Measurements from ENCODE around the gene PTTG1IP.

Gene PTTG1IP

DNA sequence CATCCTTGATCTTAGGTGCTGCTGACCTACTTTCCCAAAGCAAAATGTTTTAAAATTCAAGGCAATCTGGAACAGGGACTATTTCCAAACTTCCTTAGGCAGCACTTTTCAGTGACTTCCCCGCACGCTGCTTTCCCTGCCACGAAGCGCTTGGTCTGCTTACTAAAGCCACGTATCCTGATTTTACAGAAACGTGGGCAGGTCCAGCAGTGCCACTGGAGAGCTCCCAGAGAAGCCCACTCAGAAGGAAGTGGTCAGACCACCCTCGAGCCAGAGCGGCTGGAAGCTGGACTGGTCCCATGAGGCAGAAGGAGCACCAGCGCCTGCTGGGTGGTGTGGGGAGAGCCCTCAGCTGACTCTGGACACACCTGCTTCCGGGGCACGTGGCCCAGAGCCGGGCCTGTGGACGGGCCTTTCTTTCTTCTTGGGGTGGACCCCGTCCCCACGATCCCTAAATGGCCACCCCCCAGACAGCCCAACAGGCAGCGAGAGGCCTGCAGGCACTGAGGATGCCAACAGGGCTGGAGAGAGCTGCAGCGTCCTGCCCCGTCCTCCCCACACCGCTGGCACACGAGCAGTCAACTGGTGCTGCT, 23.2 kb downstream of the PTTG1IP start:
- Histone ChIP-seq H3K9me3 (ENCODE audit: low read depth, low read length) (no peaks in the 10 kb centered on the region), H3K27ac (no peak overlapping the region), H3K4me3 (no peak overlapping the region), H3K36me3 (ENCODE audit: insufficient read depth, low read length) (peaks cover 46% of the 10 kb centered on the region), H3K9ac (ENCODE audit: insufficient read length) (no peak overlapping the region)
- DNase-seq (ENCODE audit: low read depth, low spot score), result no peak
- no peak for TF ChIP-seq FOXP2 (optimal IDR thresholded peaks at IDR 0.05; ENCODE audit: control extremely low read depth, extremely low read length, insufficient read depth)
- no peak for TF ChIP-seq EZH2 (IDR thresholded peaks at IDR 0.05)
- TF ChIP-seq POLR2AphosphoS5 (IDR thresholded peaks at IDR 0.05; ENCODE audit: borderline replicate concordance, low read depth, low read length), result no peak

DNA sequence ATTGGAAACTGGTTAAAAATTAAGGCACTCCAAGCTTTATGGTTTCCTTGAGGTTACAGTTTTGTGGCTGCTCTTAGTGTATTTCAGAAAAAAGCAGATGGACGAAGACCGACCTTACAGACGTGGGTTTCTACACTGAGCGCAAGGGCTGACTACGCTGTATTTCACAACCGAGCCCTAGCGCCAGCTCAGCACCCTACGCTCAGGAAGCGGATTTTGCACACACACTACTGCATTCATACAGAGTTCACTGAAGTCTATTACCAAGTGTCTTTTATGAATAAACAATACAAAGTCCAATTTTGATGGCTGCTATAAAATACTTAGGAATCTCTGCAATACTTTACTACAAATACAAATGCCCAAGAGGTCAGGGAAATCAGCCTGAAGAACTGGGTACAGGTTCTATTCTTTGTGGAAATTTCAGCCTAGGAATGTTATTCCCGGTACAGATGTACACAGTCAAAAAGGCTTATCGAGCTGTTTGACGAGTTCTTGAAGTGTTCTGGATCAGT, 23.8 kb downstream of the PTTG1IP start:
- Histone ChIP-seq H3K9me3 (ENCODE audit: low read depth, low read length) (no peaks in the 10 kb centered on the region), H3K4me3 (no peak overlapping the region), H3K36me3 (ENCODE audit: insufficient read depth, low read length) (peaks cover 40% of the 10 kb centered on the region), H3K9ac (ENCODE audit: insufficient read length) (no peak overlapping the region), H3K27ac (no peak overlapping the region)
- no peak for TF ChIP-seq FOXP2 (optimal IDR thresholded peaks at IDR 0.05; ENCODE audit: control extremely low read depth, extremely low read length, insufficient read depth)
- DNase-seq (ENCODE audit: low read depth, low spot score), result no peak

DNA sequence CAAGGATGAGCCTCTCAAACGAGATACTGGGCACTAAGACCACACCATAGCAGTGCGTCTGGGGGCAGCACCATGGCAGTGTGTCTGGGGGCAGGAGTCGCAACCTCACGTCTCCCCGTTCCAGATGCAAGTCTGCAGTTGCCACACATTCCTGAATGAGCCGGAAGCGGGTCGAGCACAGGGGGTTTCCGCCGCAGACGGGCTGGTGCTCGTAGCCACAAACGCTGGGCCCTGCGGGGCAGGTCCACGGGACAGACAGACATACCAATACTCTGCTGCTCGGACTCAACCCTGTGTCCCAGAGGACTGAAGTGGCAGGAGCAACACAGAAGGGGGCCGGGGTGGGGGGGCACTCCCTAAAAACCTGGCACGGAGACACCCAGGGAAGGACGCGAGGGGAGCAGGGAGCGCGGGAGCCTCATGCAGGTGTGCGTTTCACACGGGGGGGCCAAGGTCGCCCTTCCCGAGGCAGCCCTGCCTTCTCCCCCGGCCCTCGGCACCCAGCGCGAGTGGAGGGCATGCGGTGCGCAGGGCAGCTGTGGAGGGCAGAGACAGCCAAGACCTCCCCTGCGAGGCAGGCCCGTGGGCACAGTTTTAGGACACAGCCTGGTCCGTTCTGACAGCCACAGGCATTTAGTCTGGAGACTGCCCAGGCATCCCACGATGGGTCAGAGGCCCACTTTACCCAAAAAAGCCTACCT, 24.5 kb downstream of the PTTG1IP start:
- no peak overlapping the region for H3K27ac ChIP-seq
- H3K36me3 ChIP-seq (ENCODE audit: insufficient read depth, low read length), result peaks cover 33% of the 10 kb centered on the region
- H3K4me3 ChIP-seq, result no peak overlapping the region
- no peak overlapping the region for H3K9ac ChIP-seq (ENCODE audit: insufficient read length)
- TF ChIP-seq EZH2 (IDR thresholded peaks at IDR 0.05) (no peak), POLR2AphosphoS5 (IDR thresholded peaks at IDR 0.05; ENCODE audit: borderline replicate concordance, low read depth, low read length) (no peak), FOXP2 (optimal IDR thresholded peaks at IDR 0.05; ENCODE audit: control extremely low read depth, extremely low read length, insufficient read depth) (no peak)
- H3K9me3 ChIP-seq (ENCODE audit: low read depth, low read length), result no peaks in the 10 kb centered on the region
- DNase-seq (ENCODE audit: low read depth, low spot score), result no peak

DNA sequence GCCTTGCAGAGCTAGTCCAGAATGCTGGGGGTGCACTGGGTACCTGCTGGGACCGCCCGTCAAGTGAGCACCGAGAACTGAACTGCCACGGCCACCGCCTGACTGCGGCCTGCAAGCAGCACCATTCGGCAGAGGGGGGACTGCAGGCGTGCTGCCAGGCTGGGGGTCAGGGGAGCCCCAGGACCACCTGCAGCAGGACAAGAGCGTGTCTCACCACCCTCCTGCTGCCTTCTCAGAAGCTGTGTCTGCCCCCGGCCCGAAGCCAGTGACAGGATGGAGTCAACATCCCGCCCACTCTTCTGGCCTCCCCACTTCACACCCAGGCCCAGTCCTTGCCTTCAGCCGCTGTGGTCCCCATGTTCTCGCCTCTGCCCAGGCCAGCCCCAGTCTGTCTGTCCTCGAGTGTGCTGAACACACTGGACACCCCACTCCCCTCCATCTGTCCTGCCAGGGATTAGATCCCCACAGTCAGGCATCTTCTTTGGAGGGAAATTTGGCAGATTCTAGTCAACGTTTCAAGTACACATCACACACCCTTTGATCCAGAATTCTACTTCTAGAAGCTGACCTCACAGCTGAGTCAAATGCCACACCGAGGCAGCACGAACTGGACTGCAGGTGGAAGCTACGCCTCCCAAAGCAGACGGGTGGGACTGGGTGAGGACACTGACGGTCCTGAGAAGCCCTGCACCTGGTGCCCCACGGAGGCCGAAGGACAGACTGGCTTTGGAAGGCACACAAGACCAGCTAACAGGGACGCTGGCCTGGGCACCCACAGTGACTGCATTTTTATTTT, 26.0 kb downstream of the PTTG1IP start:
- Histone ChIP-seq H3K4me3 (no peak overlapping the region), H3K9me3 (ENCODE audit: low read depth, low read length) (no peaks in the 10 kb centered on the region), H3K9ac (ENCODE audit: insufficient read length) (no peak overlapping the region), H3K27ac (no peak overlapping the region), H3K36me3 (ENCODE audit: insufficient read depth, low read length) (peaks cover 27% of the 10 kb centered on the region)
- TF ChIP-seq POLR2AphosphoS5 (IDR thresholded peaks at IDR 0.05; ENCODE audit: borderline replicate concordance, low read depth, low read length) (no peak), EZH2 (IDR thresholded peaks at IDR 0.05) (no peak), FOXP2 (optimal IDR thresholded peaks at IDR 0.05; ENCODE audit: control extremely low read depth, extremely low read length, insufficient read depth) (no peak)
- DNase-seq (ENCODE audit: low read depth, low spot score), result no peak

DNA sequence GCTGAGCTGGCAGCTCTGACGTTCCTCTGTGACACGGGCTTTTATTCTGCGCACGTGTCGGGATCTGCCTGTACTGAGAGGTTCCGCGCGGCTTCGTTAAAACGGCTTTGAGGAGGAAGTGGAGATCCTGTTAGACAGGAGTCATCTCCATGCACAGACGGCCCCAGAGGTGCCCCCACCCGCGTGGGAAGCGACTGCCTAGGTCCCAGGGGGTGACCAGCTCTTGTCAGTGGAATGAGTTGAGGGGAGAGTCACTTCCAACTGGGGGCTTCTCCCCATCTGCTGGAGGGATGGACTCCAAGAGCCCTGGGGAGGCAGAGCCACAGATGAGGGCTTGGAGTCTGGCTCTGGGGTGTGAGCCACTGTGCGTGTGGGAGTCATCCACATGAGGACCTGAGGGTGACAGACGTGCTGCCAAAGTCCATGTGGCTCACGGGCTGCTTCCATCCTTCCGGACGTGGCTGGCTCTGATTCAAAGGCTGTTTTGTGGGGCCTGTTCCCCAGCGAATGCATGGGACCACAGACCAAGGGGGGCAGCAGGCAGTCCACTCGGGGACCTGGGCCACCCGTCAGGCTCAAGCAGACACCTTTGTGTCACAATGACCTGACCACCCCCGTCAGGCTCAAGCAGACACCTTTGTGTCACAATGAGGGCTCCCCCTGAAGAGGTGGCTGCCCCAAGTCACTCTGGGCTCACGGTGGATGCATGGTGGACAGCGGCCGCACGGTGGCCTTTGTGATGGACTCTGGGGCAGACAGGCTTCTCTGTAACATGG, 26.8 kb downstream of the PTTG1IP start:
- TF ChIP-seq EZH2 (IDR thresholded peaks at IDR 0.05), result no peak
- TF ChIP-seq POLR2AphosphoS5 (IDR thresholded peaks at IDR 0.05; ENCODE audit: borderline replicate concordance, low read depth, low read length), result no peak; the same call in 1 of the 2 replicates
- no peak for TF ChIP-seq FOXP2 (optimal IDR thresholded peaks at IDR 0.05; ENCODE audit: control extremely low read depth, extremely low read length, insufficient read depth)
- Histone ChIP-seq H3K36me3 (ENCODE audit: insufficient read depth, low read length) (peaks cover 26% of the 10 kb centered on the region), H3K9me3 (ENCODE audit: low read depth, low read length) (no peaks in the 10 kb centered on the region), H3K9ac (ENCODE audit: insufficient read length) (no peak overlapping the region), H3K27ac (peak overlapping the region; percentile 60), H3K4me3 (no peak overlapping the region)
- no peak for DNase-seq (ENCODE audit: low read depth, low spot score)

DNA sequence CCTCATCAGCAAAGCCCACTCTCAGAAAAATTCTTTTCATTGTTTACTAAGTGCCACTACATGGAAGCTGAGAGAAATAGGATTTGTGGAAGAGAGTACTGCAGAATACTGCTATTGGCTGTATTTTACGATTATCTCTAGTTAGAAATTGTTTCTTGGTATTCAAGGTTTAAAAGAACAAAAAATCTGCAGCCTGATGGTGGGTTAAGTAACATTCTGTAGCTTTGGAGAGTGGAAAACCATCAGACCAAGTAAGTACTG, 27.3 kb downstream of the PTTG1IP start:
- Histone ChIP-seq H3K9me3 (ENCODE audit: low read depth, low read length) (no peaks in the 10 kb centered on the region), H3K4me3 (no peak overlapping the region), H3K9ac (ENCODE audit: insufficient read length) (no peak overlapping the region), H3K27ac (peak overlapping the region; percentile 60), H3K36me3 (ENCODE audit: insufficient read depth, low read length) (peaks cover 21% of the 10 kb centered on the region)
- DNase-seq (ENCODE audit: low read depth, low spot score), result no peak
- TF ChIP-seq EZH2 (IDR thresholded peaks at IDR 0.05) (no peak), FOXP2 (optimal IDR thresholded peaks at IDR 0.05; ENCODE audit: control extremely low read depth, extremely low read length, insufficient read depth) (no peak), POLR2AphosphoS5 (IDR thresholded peaks at IDR 0.05; ENCODE audit: borderline replicate concordance, low read depth, low read length) (no peak)

DNA sequence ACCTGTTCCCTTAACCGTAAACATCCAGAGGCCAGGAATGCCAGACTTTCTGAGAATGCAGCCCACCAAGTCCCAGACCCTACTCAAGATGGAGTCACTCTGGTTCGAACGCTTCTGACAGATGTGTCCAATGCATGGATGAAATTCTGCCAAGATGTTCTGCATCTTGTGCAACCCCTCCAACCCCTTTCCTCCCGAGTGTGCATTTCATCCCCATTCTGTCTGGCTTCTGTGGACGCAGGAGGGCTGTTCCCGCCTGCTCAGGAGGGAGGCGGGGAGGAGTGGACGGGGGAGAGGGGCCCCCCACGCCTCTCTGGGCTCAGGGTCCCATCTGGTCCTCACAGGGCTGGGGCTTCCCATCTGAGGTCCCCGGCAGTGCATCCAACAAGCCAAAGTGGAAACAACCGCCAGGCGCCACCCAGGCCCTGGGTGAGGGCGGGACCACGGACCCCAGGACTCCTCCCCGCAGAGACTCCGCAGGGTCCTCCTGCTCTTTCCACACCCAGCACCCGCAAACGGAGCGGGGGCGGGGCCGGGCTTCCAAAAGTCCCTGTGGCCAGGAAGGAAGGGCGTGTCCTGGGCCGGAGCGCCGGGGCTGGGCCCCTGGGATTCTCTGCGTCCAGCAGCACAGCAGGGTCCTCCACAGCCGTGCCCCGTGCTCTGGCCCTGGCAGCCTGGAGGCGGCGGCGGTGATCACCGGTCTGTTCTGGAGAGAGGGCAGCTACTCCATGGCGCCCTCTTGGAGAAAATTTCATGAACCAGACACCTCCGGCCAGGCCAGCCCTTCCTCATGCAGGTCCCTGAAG, 27.9 kb downstream of the PTTG1IP start:
- peak overlapping the region; percentile 60 for H3K27ac ChIP-seq
- H3K9me3 ChIP-seq (ENCODE audit: low read depth, low read length), result no peaks in the 10 kb centered on the region
- no peak for TF ChIP-seq FOXP2 (optimal IDR thresholded peaks at IDR 0.05; ENCODE audit: control extremely low read depth, extremely low read length, insufficient read depth)
- no peak for TF ChIP-seq POLR2AphosphoS5 (IDR thresholded peaks at IDR 0.05; ENCODE audit: borderline replicate concordance, low read depth, low read length)
- no peak for DNase-seq (ENCODE audit: low read depth, low spot score)
- no peak overlapping the region for H3K4me3 ChIP-seq
- H3K9ac ChIP-seq (ENCODE audit: insufficient read length), result no peak overlapping the region
- peaks cover 16% of the 10 kb centered on the region for H3K36me3 ChIP-seq (ENCODE audit: insufficient read depth, low read length)
